ENCODE measurements around the gene E2F1. TPM values are rescaled to one million over a fixed set of nuclear protein-coding genes. Genes with fewer than 3 reads are reported as not detected.

The E2F1 gene
- polyA plus RNA-seq, 1 experiment, result 2.6 TPM

DNA sequence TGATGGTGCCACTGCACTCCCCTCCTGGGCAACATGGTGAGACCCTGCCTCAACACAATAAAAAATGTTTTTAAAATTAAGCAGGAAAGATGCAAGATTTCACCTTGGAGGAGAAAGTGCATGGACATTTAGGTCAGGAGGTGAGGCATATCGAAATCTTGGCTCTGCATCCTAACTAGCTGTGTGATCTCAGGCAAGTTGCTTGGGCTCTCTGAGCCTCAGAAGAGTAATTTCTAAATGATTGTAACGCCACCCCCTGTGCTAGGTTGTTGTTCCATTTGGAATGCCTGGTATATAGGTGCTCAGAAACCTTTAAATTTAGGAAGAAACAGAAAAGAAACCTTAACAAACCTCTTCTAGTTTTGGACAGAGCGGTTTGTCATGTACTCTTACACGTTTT is 60.0 kb downstream of the E2F1 start:
- no peaks in the 10 kb centered on the region for H3K27me3 ChIP-seq (ENCODE audit: control insufficient read depth, insufficient read depth, low read length)
- no peak for DNase-seq (ENCODE audit: low read depth, low spot score)
- no peak overlapping the region for H3K27ac ChIP-seq (ENCODE audit: low read depth, low read length)
- ChIA-PET POLR2A (interaction anchor here (0.6 kb wide), 1 partner anchor 205 kb away, joined by 5 read pairs; no protein-coding TSS in a partner anchor), CTCF (no interaction called here)
- no peaks in the 10 kb centered on the region for H3K9me3 ChIP-seq (ENCODE audit: control insufficient read depth, insufficient read depth, low read length)
- H3K4me3 ChIP-seq (ENCODE audit: low read depth, low read length), result no peak overlapping the region
- TF ChIP-seq, protein P1, sequence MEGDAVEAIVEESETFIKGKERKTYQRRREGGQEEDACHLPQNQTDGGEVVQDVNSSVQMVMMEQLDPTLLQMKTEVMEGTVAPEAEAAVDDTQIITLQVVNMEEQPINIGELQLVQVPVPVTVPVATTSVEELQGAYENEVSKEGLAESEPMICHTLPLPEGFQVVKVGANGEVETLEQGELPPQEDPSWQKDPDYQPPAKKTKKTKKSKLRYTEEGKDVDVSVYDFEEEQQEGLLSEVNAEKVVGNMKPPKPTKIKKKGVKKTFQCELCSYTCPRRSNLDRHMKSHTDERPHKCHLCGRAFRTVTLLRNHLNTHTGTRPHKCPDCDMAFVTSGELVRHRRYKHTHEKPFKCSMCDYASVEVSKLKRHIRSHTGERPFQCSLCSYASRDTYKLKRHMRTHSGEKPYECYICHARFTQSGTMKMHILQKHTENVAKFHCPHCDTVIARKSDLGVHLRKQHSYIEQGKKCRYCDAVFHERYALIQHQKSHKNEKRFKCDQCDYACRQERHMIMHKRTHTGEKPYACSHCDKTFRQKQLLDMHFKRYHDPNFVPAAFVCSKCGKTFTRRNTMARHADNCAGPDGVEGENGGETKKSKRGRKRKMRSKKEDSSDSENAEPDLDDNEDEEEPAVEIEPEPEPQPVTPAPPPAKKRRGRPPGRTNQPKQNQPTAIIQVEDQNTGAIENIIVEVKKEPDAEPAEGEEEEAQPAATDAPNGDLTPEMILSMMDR (IDR thresholded peaks at IDR 0.05; ENCODE audit: low read depth, low read length), result no peak

Other genes starting within 250 kb of the E2F1 start
- gene SNTA1, start 242.6 kb downstream of the E2F1 start, polyA plus RNA-seq (2011; rRNA removed), result 6.5 and 9.5 TPM in 2 replicates
- gene CBFA2T2, start 196.3 kb downstream of the E2F1 start, polyA plus RNA-seq (2011; rRNA removed), result 10.2 and 11.3 TPM in 2 replicates
- 0.09 and 0.14 TPM in 2 replicates for gene C20orf144, start 24.1 kb downstream of the E2F1 start, polyA plus RNA-seq (2011; rRNA removed)
- 0.31 and 0.41 TPM in 2 replicates for gene ACTL10, start 19.4 kb downstream of the E2F1 start, polyA plus RNA-seq (2011; rRNA removed)
- gene NECAB3, start 12.0 kb downstream of the E2F1 start, polyA plus RNA-seq (2011; rRNA removed), result 11.7 and 15.7 TPM in 2 replicates
- 5.9 and 6.0 TPM in 2 replicates for gene PXMP4, start 33.9 kb upstream of the E2F1 start, polyA plus RNA-seq (2011; rRNA removed)
- gene ZNF341, start 45.6 kb upstream of the E2F1 start, polyA plus RNA-seq (2011; rRNA removed), result 1.5 and 1.6 TPM in 2 replicates
- gene CHMP4B, start 125.0 kb upstream of the E2F1 start, polyA plus RNA-seq (2011; rRNA removed), result 92.4 and 97.4 TPM in 2 replicates

Data from AG04450 (cell line).